OCI-LY7 (cell line): ENCODE data around the gene AIFM2. TPM values are rescaled to one million over a fixed set of nuclear protein-coding genes. Genes with fewer than 3 reads are reported as not detected.

Experiments used
- BruUV-seq: library from RNA; stranded (reverse); fragments of 400-500 nt; replicated peaks from 2 replicates; lab custom pipeline; 2021; lab: Mats Ljungman, UMichigan
- CTCF ChIA-PET: fragments of 300-600 bp; sonication (Branson Sonifier 250); formaldehyde crosslinking; loops from one replicate; lab custom pipeline; 2022; ENCODE audit warnings: antibody characterized with exemption; ENCODE audit not compliant: unreplicated experiment; lab: Charles Lee
- POLR2A ChIA-PET: fragments of 300-600 bp; sonication (Branson Sonifier 250); formaldehyde crosslinking; loops from one replicate; lab custom pipeline; 2022; ENCODE audit warnings: antibody characterized with exemption; lab: Charles Lee
- DNase-seq: peaks from one replicate; pipeline ENCODE4 v3.0.0-alpha.2; 2015; ENCODE audit warnings: low spot score
- H2AFZ ChIP-seq: fragments of 200-600 bp; sonication (generic), shearing (Covaris generic); 2 replicates; pipeline ENCODE4 v1.6.1; 2014; ENCODE audit warnings: mild to moderate bottlenecking, antibody characterized with exemption, low read length, moderate library complexity
- H3K27ac ChIP-seq: fragments of 200-600 bp; sonication (generic); 2 replicates; pipeline ENCODE4 v1.5.1; 2014; ENCODE audit warnings: mixed run types, low read depth, mild to moderate bottlenecking, moderate library complexity, low read length, inconsistent platforms; ENCODE audit not compliant: poor library complexity, severe bottlenecking
- H3K36me3 ChIP-seq: fragments of 200-600 bp; sonication (generic); 2 replicates; pipeline ENCODE4 v1.6.1; 2014; ENCODE audit warnings: mild to moderate bottlenecking, antibody characterized with exemption, low read length, moderate library complexity, mixed read lengths; ENCODE audit not compliant: insufficient read depth
- H3K4me1 ChIP-seq: fragments of 200-600 bp; sonication (generic); 2 replicates; pipeline ENCODE4 v1.5.1; 2014; ENCODE audit warnings: mild to moderate bottlenecking, low read length; ENCODE audit not compliant: insufficient read depth, poor library complexity, severe bottlenecking
- H3K4me2 ChIP-seq: fragments of 200-600 bp; sonication (generic); 2 replicates; pipeline ENCODE4 v1.6.1; 2014; ENCODE audit warnings: mild to moderate bottlenecking, low read length
- H3K4me3 ChIP-seq: fragments of 200-600 bp; sonication (generic); 2 replicates; pipeline ENCODE4 v1.5.1; 2014; ENCODE audit warnings: mild to moderate bottlenecking, low read depth, low read length; ENCODE audit not compliant: poor library complexity, severe bottlenecking
- H3K79me2 ChIP-seq: fragments of 200-600 bp; sonication (generic); 2 replicates; pipeline ENCODE4 v1.6.1; 2016; ENCODE audit warnings: low read depth, mild to moderate bottlenecking, low read length, moderate library complexity, mixed read lengths; ENCODE audit not compliant: insufficient read depth
- H3K9me2 ChIP-seq: fragments of 200-600 bp; sonication (generic); 2 replicates; pipeline ENCODE4 v1.6.1; 2016; ENCODE audit warnings: mild to moderate bottlenecking, low read length, mixed read lengths; ENCODE audit not compliant: insufficient read depth
- H3K9me3 ChIP-seq: fragments of 200-600 bp; sonication (generic); 2 replicates; pipeline ENCODE4 v1.6.1; 2014; ENCODE audit warnings: mild to moderate bottlenecking, mixed run types, low read length, mixed read lengths
- H4K20me1 ChIP-seq: fragments of 200-600 bp; sonication (generic); 2 replicates; pipeline ENCODE4 v1.6.1; 2014; ENCODE audit warnings: mild to moderate bottlenecking, antibody characterized with exemption, low read length, moderate library complexity, mixed read lengths; ENCODE audit not compliant: insufficient read depth
- CTCF ChIP-seq: fragments of 200-600 bp; sonication (generic); conservative IDR thresholded peaks from 2 replicates; pipeline ENCODE4 v1.5.1; 2014; ENCODE audit warnings: mild to moderate bottlenecking, antibody characterized with exemption, low read length, moderate library complexity, mixed read lengths
- EZH2phosphoT487 ChIP-seq: fragments of 200-600 bp; sonication (generic); IDR thresholded peaks from 2 replicates; pipeline ENCODE4 v1.6.1; 2018; ENCODE audit warnings: low read depth, borderline replicate concordance, mild to moderate bottlenecking, mixed run types, antibody characterized with exemption, low read length, moderate library complexity, mixed read lengths
- intact Hi-C: fragments of 100-400 bp; cut with micrococcal nuclease; formaldehyde crosslinking; loops from one replicate; pipeline ENCODE4 v1.10.0; 2022; ENCODE audit not compliant: unreplicated experiment
- total RNA-seq, 2 experiments: library from RNA; depleted of rRNA in 1 of 2; stranded (reverse); fragments of >200 nt in 1 of 2; shearing (Covaris generic) in 1 of 2; gene quantifications; 2 replicates each; pipeline ENCODE4 v1.2.3, GENCODE V29; 2014 to 2022

Gene AIFM2
- total RNA-seq, 2 experiments from 2014 or later: 1.7 to 2.6 TPM

DNA sequence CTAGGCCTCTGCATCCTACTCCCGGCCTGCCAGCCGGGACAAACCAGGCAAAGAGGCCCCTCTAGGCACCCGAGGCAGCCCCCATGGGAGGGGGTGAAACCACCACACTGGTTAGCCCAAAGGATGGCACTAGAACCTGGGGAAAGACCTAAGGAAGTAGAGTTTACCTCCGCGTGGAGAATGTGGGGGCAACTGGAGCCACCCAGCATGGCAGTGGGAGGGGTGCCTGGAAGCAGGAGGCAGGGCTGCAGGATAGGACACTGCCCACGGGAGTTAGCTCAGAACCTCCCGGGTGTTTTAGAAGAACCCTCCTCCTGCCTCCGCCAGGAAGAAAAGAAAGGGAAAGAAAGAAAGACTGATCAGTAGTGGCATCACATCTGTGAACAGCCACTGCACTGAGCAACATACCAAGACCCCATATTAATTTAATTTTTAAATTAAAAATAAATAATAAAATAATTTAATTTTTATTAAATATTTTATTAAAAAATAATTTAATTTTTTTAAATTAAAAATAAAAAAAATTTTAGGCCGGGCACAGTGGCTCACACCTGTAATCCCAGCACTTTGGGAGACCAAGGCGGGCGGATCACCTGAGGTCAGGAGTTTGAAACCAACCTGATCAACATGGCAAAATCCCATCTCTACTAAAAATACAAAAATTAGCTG is 11.2 kb downstream of the AIFM2 start:
- BruUV-seq: no TSS peak
- intact Hi-C loops: no loop called here
- no peaks in the 10 kb centered on the region for H3K9me2 ChIP-seq
- ChIA-PET POLR2A (interaction anchor here (1.2 kb wide), 1 partner anchor 8 kb away, joined by 3 read pairs; no protein-coding TSS in a partner anchor), CTCF (no interaction called here)
- no peak overlapping the region for H3K4me3 ChIP-seq
- H2AFZ ChIP-seq: no peak overlapping the region
- no peaks in the 10 kb centered on the region for H3K36me3 ChIP-seq
- no peak for DNase-seq
- no peaks in the 10 kb centered on the region for H3K9me3 ChIP-seq
- no peak overlapping the region for H3K27ac ChIP-seq
- TF ChIP-seq EZH2phosphoT487: no peak
- no peak for TF ChIP-seq CTCF
- no peaks in the 10 kb centered on the region for H3K4me1 ChIP-seq
- no peak overlapping the region for H3K4me2 ChIP-seq
- no peaks in the 10 kb centered on the region for H3K79me2 ChIP-seq
- H4K20me1 ChIP-seq: no peaks in the 10 kb centered on the region

- CTCF ChIA-PET: no interaction called here
Observed at GRCh38 chr10:70120417-70120816, 12.2 kb downstream of the AIFM2 start.

More at GRCh38 chr10:70120417-70120816, 12.2 kb downstream of the AIFM2 start:
- intact Hi-C loops: no loop called here
- Histone ChIP-seq H3K79me2 (no peaks in the 10 kb centered on the region), H3K9me2 (no peaks in the 10 kb centered on the region), H3K4me2 (no peak overlapping the region), H3K36me3 (no peaks in the 10 kb centered on the region), H4K20me1 (no peaks in the 10 kb centered on the region), H3K9me3 (no peaks in the 10 kb centered on the region), H3K4me3 (no peak overlapping the region), H2AFZ (no peak overlapping the region), H3K4me1 (no peaks in the 10 kb centered on the region), H3K27ac (no peak overlapping the region)
- DNase-seq: no peak
- no TSS peak for BruUV-seq
- no peak for TF ChIP-seq CTCF
- no peak for TF ChIP-seq EZH2phosphoT487
- POLR2A ChIA-PET: no interaction called here
